SK-N-SH treated with all-trans-retinoic acid at 6 μM for 48 hours (cell line): Measurements from ENCODE around the gene RNF166.

Experiments used
- ARNTL ChIP-seq: fragments of 450-650 bp; formaldehyde crosslinking; IDR thresholded peaks from 2 replicates; pipeline ENCODE4 v1.5.0; 2020; ENCODE audit warnings: low read depth, mild to moderate bottlenecking, moderate library complexity, borderline replicate concordance
- CSDC2 ChIP-seq: fragments of 250-450 bp; sonication (Bioruptor Pico); IDR thresholded peaks from 2 replicates; pipeline ENCODE4 v1.5.0; 2020; ENCODE audit warnings: mild to moderate bottlenecking, moderate library complexity
- OSR1 ChIP-seq: fragments of 250-450 bp; sonication (Bioruptor Pico); IDR thresholded peaks from 2 replicates; pipeline ENCODE4 v1.8.0; 2022; ENCODE audit warnings: moderate library complexity, mild to moderate bottlenecking, inconsistent platforms
- TOX ChIP-seq: fragments of 250-450 bp; sonication (Bioruptor Pico); IDR thresholded peaks from 2 replicates; pipeline ENCODE4 v1.8.0; 2021; ENCODE audit warnings: mild to moderate bottlenecking, moderate library complexity, borderline replicate concordance

- TF ChIP-seq CSDC2 (CRISPR knock-in tag) = no peak
- TF ChIP-seq ARNTL (CRISPR knock-in tag) = no peak
- TF ChIP-seq OSR1 = no peak
- no peak for TF ChIP-seq TOX (CRISPR knock-in tag)
Observed at GRCh38 chr16:88696441-88696840, 9.8 kb downstream of the RNF166 start.
